H9 (cell line): Measurements from ENCODE around the gene UPF1. TPM values are rescaled to one million over a fixed set of nuclear protein-coding genes. Genes with fewer than 3 reads are reported as not detected.

ENCODE experiments used
- DNase-seq: peaks from one replicate; pipeline ENCODE4 v3.0.0-alpha.2; 2017
- H2AFZ ChIP-seq: one replicate; pipeline ENCODE4 v1.6.1; 2013; ENCODE audit warnings: mild to moderate bottlenecking, low read length, control low read depth, moderate library complexity
- H2AK5ac ChIP-seq: 2 replicates; pipeline ENCODE4 v1.6.1; 2013; ENCODE audit warnings: low read length, control low read depth, mixed read lengths; ENCODE audit not compliant: insufficient read length
- H2BK120ac ChIP-seq: one replicate; pipeline ENCODE4 v1.6.1; 2013; ENCODE audit warnings: low read depth, mild to moderate bottlenecking, low read length, control low read depth, inconsistent platforms; ENCODE audit not compliant: poor library complexity, severe bottlenecking
- H2BK12ac ChIP-seq: 2 replicates; pipeline ENCODE4 v1.6.1; 2013; ENCODE audit warnings: low read length, control low read depth, mixed read lengths, low read depth; ENCODE audit not compliant: insufficient read length
- H2BK15ac ChIP-seq: 2 replicates; pipeline ENCODE4 v1.6.1; 2013; ENCODE audit warnings: low read depth, low read length, control low read depth
- H2BK20ac ChIP-seq: one replicate; pipeline ENCODE4 v1.6.1; 2013; ENCODE audit warnings: low read depth, mild to moderate bottlenecking, low read length, control low read depth, inconsistent platforms; ENCODE audit not compliant: poor library complexity, severe bottlenecking
- H2BK5ac ChIP-seq: 2 replicates; pipeline ENCODE4 v1.6.1; 2013; ENCODE audit warnings: low read length, control low read depth, mixed read lengths; ENCODE audit not compliant: insufficient read length
- H3K14ac ChIP-seq: 2 replicates; pipeline ENCODE4 v1.6.1; 2013; ENCODE audit warnings: low read length, control low read depth; ENCODE audit not compliant: insufficient read depth
- H3K18ac ChIP-seq: 2 replicates; pipeline ENCODE4 v1.6.1; 2013; ENCODE audit warnings: low read depth, mild to moderate bottlenecking, mixed read lengths, low read length, control low read depth; ENCODE audit not compliant: insufficient read length
- H3K23ac ChIP-seq: 2 replicates; pipeline ENCODE4 v1.6.1; 2013; ENCODE audit warnings: low read length, control low read depth, mixed read lengths, low read depth; ENCODE audit not compliant: insufficient read length
- H3K23me2 ChIP-seq: 2 replicates; pipeline ENCODE4 v1.6.1; 2013; ENCODE audit warnings: low read depth, mild to moderate bottlenecking, mixed read lengths, low read length, control low read depth; ENCODE audit not compliant: insufficient read length, poor library complexity, severe bottlenecking
- H3K27ac ChIP-seq: 2 replicates; pipeline ENCODE4 v1.5.1; 2013; ENCODE audit warnings: low read length, control low read depth, mixed read lengths, low read depth; ENCODE audit not compliant: insufficient read length
- H3K27me3 ChIP-seq: 2 replicates; pipeline ENCODE4 v1.6.1; 2013; ENCODE audit warnings: low read length, control low read depth, inconsistent platforms; ENCODE audit not compliant: insufficient read depth
- H3K4ac ChIP-seq: 2 replicates; pipeline ENCODE4 v1.6.1; 2013; ENCODE audit warnings: low read depth, mild to moderate bottlenecking, control low read depth, inconsistent platforms, low read length, moderate library complexity
- H3K4me1 ChIP-seq: 2 replicates; pipeline ENCODE4 v1.6.1; 2013; ENCODE audit warnings: low read length, control low read depth, inconsistent platforms; ENCODE audit not compliant: insufficient read depth
- H3K4me2 ChIP-seq: 2 replicates; pipeline ENCODE4 v1.6.1; 2013; ENCODE audit warnings: low read length, control low read depth, mixed read lengths; ENCODE audit not compliant: insufficient read length, insufficient read depth
- H3K56ac ChIP-seq: 2 replicates; pipeline ENCODE4 v1.6.1; 2013; ENCODE audit warnings: low read depth, mild to moderate bottlenecking, mixed read lengths, low read length, control low read depth; ENCODE audit not compliant: insufficient read length
- H3K79me1 ChIP-seq: 2 replicates; pipeline ENCODE4 v1.6.1; 2013; ENCODE audit warnings: low read depth, mild to moderate bottlenecking, moderate library complexity, low read length, control low read depth, inconsistent platforms; ENCODE audit not compliant: insufficient read depth, poor library complexity, severe bottlenecking
- H3K79me2 ChIP-seq: 2 replicates; pipeline ENCODE4 v1.6.1; 2013; ENCODE audit warnings: low read length, control low read depth, inconsistent platforms; ENCODE audit not compliant: insufficient read depth
- H3K9ac ChIP-seq: 2 replicates; pipeline ENCODE4 v1.6.1; 2013; ENCODE audit warnings: low read length, control low read depth, mixed read lengths; ENCODE audit not compliant: insufficient read length; ENCODE audit errors: extremely low read depth
- H3K9me3 ChIP-seq: one replicate; pipeline ENCODE4 v1.6.1; 2013; ENCODE audit warnings: low read depth, low read length, inconsistent platforms; ENCODE audit not compliant: control insufficient read depth
- H3T11ph ChIP-seq: one replicate; pipeline ENCODE4 v1.6.1; 2013; ENCODE audit warnings: mild to moderate bottlenecking, low read length, control low read depth, inconsistent platforms
- H4K20me1 ChIP-seq: one replicate; pipeline ENCODE4 v1.6.1; 2013; ENCODE audit not compliant: control insufficient read depth, insufficient read length, insufficient read depth
- H4K5ac ChIP-seq: 2 replicates; pipeline ENCODE4 v1.6.1; 2013; ENCODE audit warnings: low read depth, mild to moderate bottlenecking, mixed read lengths, low read length, control low read depth; ENCODE audit not compliant: insufficient read length
- H4K8ac ChIP-seq: replicated peaks from 2 replicates; pipeline ENCODE4 v1.6.1; 2013; ENCODE audit warnings: low read length, control low read depth, mixed read lengths, low read depth; ENCODE audit not compliant: insufficient read length
- H4K91ac ChIP-seq: 2 replicates; pipeline ENCODE4 v1.6.1; 2013; ENCODE audit warnings: low read depth, mild to moderate bottlenecking, moderate library complexity, mixed read lengths, low read length, control low read depth; ENCODE audit not compliant: insufficient read length
- H3K27ac Mint-ChIP-seq, 3 experiments: 2 replicates in 2 of 3; 3 replicates in 1 of 3; pipeline ENCODE4 v1.8.0; 2020 to 2021; ENCODE audit warnings: mixed read lengths in 3 of 3, mild to moderate bottlenecking in 1 of 3, moderate library complexity in 1 of 3
- H3K27me3 Mint-ChIP-seq: 2 replicates; pipeline ENCODE4 v1.8.0; 2021; ENCODE audit warnings: low read depth, mild to moderate bottlenecking, moderate library complexity, mixed read lengths
- H3K36me3 Mint-ChIP-seq, 3 experiments: 2 replicates in 2 of 3; 3 replicates in 1 of 3; pipeline ENCODE4 v1.8.0; 2020 to 2021; ENCODE audit warnings: low read depth in 3 of 3, mixed read lengths in 3 of 3; ENCODE audit not compliant: insufficient read depth in 1 of 3
- H3K4me1 Mint-ChIP-seq, 2 experiments: 2 replicates each; pipeline ENCODE4 v1.8.0; 2020; ENCODE audit warnings: mixed read lengths in 2 of 2
- H3K4me3 Mint-ChIP-seq, 2 experiments: 2 replicates in 1 of 2; 3 replicates in 1 of 2; pipeline ENCODE4 v1.8.0; 2020 to 2021; ENCODE audit warnings: mild to moderate bottlenecking in 2 of 2, mixed read lengths in 2 of 2, moderate library complexity in 1 of 2
- H3K9me3 Mint-ChIP-seq, 2 experiments: 2 replicates in 1 of 2; 3 replicates in 1 of 2; pipeline ENCODE4 v1.8.0; 2020; ENCODE audit warnings: mild to moderate bottlenecking in 2 of 2, mixed read lengths in 2 of 2, moderate library complexity in 1 of 2
- CTCF ChIP-seq: fragments of 200-600 bp; sonication (generic); conservative IDR thresholded peaks from 3 replicates; pipeline ENCODE4 v1.8.0; 2021; ENCODE audit warnings: antibody characterized with exemption, mild to moderate bottlenecking
- WGBS: extraction: QIAGEN DNeasy Blood & Tissue Kit; methylation state at CpG from one replicate; pipeline ENCODE4 v1.1.7; 2013; ENCODE audit warnings: missing lambda C conversion rate, low lambda C conversion rate, mixed read lengths; ENCODE audit not compliant: insufficient read length; ENCODE audit errors: extremely low coverage; 5-methylcytosine and 5-hydroxymethylcytosine counted together
- total RNA-seq: library from RNA; stranded (reverse); gene quantifications from 2 replicates; pipeline ENCODE4 v1.2.1, GENCODE V29; 2021

UPF1 gene
- total RNA-seq, 1 experiment from 2014 or later: 85.4 TPM

- Histone ChIP-seq H2AK5ac (no peak overlapping the region), H3K79me2 (no peaks in the 10 kb centered on the region), H2BK5ac (no peak overlapping the region), H3K23me2 (no peaks in the 10 kb centered on the region), H3K9ac (no peak overlapping the region), H3K27me3 (no peaks in the 10 kb centered on the region; the same call in 1 of the 2 replicates), H3K79me1 (no peaks in the 10 kb centered on the region), H2AFZ (no peak overlapping the region), H4K20me1 (no peaks in the 10 kb centered on the region), H3T11ph (no peak overlapping the region), H4K5ac (no peak overlapping the region), H2BK20ac (no peak overlapping the region), H3K23ac (no peak overlapping the region), H3K4ac (no peak overlapping the region), H4K91ac (no peak overlapping the region), H3K4me1 (no peaks in the 10 kb centered on the region), H2BK12ac (no peak overlapping the region), H4K8ac (no peak overlapping the region), H2BK15ac (no peak overlapping the region), H3K56ac (no peak overlapping the region), H3K14ac (no peak overlapping the region), H2BK120ac (no peak overlapping the region), H3K27ac (no peak overlapping the region), H3K4me2 (no peak overlapping the region), H3K18ac (no peak overlapping the region), H3K9me3 (no peaks in the 10 kb centered on the region)
- Mint-ChIP-seq H3K27ac (no peak overlapping the region), H3K36me3 (no peaks in the 10 kb centered on the region), H3K4me3 (no peak overlapping the region), H3K27me3 (peaks cover 84% of the 10 kb centered on the region), H3K9me3 (no peaks in the 10 kb centered on the region), H3K4me1 (no peaks in the 10 kb centered on the region)
- no peak for TF ChIP-seq CTCF
- no CpG with 5 or more reads among the region's 9 CpGs for WGBS
- DNase-seq: no peak
Measured at GRCh38 chr19:18817574-18817973, 14.2 kb upstream of the UPF1 start.
